NCI-H2081 treated with DMSO at 0.1 percent for 48 hours (cell line): ENCODE measurements around the gene YES1.
"Not testable (repeated sequence)": the region's sequence is repeated elsewhere in the genome, so short reads cannot be mapped to it uniquely, and the experiment has no call there.

Source experiments
- DNase-seq: peaks from one replicate; lab custom pipeline; 2025; lab: John Stamatoyannopoulos, UW

Gene YES1

GRCh38 chr18:683531-683930 lies 128.5 kb downstream of the YES1 start:
- DNase-seq, result peak; percentile 40

- no peak for DNase-seq
Observed at GRCh38 chr18:682833-683232, 129.2 kb downstream of the YES1 start.

- DNase-seq, result not testable (repeated sequence)
Observed at GRCh38 chr18:682416-682815, 129.6 kb downstream of the YES1 start.

- DNase-seq, result no peak
Observed at GRCh38 chr18:681985-682384, 130.1 kb downstream of the YES1 start.

DNA sequence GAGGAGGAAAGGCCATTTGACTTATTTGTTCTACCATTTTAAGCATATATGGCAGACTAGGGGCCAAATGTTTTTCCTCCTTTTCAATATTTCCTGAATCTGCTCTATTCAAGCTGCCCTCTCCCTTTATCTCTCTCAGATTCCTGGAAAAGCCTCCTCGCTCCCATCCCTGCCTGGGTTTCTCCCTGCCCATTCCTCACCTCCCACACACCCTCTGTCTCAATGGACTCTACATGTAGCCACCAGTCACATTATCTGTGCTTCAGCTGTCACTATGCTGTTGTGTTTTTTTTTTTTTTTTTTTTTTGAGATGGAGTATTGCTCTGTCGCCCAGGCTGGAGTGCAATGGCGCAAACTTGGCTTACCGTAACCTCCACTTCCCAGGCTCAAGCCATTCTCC lies 131.7 kb downstream of the YES1 start:
- no peak for DNase-seq

- DNase-seq, result no peak
Observed at GRCh38 chr18:679516-679915, 132.5 kb downstream of the YES1 start.

DNA sequence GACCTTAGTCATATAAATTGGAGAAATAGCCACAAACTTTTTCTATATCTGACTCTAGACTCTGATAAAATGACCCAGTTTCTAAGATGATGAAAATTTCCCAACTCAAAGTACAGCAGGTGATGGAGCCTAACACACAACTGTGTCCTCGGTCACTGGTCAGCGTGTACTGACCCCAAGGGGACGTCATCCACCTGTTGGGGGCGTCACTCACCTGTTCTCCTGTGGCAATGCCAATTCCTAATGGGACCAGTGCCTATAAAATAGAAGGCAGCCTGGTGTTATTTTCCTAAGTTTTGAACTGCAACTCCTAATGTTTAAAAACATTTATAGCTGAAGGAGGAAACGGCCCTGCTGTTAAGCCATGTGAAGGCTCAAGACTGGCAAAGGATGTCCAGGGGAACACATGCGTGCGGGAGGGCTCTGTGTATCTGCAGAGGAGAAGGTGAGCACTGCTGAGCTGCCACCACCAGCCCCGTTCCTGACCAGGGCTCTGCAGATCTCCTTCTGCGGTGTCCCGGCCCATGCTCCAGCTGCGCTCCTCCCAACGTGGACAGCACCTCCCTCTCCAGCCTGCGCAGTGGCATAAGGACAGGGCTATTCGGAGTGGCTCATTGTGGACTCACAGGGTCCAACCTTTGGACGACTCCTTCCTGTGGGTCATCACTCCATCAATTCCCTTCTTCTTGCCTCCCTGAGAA lies 133.4 kb downstream of the YES1 start:
- DNase-seq, result no peak

DNA sequence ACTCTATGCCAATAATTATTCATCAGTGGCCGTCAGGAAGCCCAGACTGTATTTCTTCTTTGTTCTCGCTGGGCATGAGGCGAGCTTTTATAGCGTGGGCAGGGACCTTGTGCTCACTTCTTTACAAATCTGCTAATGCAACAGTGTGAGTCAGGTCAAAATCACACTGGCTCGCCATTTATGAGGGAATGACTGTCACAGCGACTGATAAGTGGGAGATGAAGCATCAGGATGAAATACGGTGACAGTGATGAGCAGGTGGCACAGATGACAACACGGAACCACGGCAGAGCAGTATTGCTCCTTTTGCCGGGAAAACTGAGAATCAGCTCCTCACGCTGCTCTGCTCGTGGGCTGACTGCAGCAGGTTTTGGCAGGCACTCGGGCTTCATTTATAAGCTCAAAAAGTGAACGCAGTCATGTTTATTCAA lies 134.1 kb downstream of the YES1 start:
- no peak for DNase-seq

DNA sequence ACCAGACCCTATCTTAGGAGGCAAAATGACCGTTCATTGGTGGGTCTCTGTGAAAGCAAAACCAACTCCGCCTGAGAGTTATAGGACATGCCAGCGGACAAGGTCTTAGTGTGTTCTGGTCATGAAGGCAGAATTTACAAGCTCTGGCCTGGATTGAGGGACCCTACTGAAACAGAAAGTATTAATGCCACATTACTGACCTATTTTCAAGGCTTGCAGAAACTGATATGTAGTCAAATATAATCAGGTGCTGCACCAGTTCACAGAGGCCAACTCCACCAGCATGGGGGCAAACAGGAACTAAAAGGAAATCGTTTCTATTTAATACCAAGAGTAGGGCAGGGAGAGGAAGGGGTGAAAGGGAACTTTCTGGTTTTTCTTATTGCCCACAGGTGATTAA lies 134.9 kb downstream of the YES1 start:
- no peak for DNase-seq

- DNase-seq, result no peak
Observed at GRCh38 chr18:676736-677135, 135.3 kb downstream of the YES1 start.

- no peak for DNase-seq
Observed at GRCh38 chr18:676069-676468, 136.0 kb downstream of the YES1 start.

GRCh38 chr18:675307-675706 lies 136.7 kb downstream of the YES1 start:
- DNase-seq, result no peak

- DNase-seq, result no peak
Observed at GRCh38 chr18:673769-674168, 138.3 kb downstream of the YES1 start.

DNA sequence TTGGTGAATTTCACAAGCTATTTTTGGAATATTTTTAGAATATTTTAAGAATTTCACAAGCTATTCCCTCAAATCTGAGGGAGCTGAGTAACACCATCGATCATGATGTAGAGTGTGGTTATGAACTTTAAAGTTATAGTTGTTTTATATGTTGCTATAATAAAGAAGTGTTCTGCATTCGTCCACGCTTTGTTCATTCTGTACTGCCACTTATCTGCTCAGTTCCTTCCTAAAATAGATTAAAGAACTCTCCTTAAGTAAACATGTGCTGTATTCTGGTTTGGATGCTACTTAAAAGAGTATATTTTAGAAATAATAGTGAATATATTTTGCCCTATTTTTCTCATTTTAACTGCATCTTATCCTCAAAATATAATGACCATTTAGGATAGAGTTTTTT lies 138.7 kb downstream of the YES1 start:
- no peak for DNase-seq
